GM12878 (cell line): Measurements from ENCODE around the gene CD63. TPM values are rescaled to one million over a fixed set of nuclear protein-coding genes. Genes with fewer than 3 reads are reported as not detected.

Experiments used
- ATAC-seq: fragments of 200-7000 bp; cut with Tn5 transposase; 3 replicates; pipeline ENCODE4 v1.9.1; 2020; ENCODE audit warnings: mild to moderate bottlenecking, moderate library complexity
- BruUV-seq: library from RNA; stranded (reverse); fragments of 400-500 nt; replicated peaks from 2 replicates; lab custom pipeline; 2021; lab: Mats Ljungman, UMichigan
- CTCF ChIA-PET: fragments of 300-600 bp; sonication (Branson Sonifier 250); formaldehyde crosslinking; extraction: SDS; loops from one replicate; lab custom pipeline; 2021; ENCODE audit warnings: inconsistent platforms; lab: Yijun Ruan, JAX
- POLR2A ChIA-PET: fragments of 350-600 bp; formaldehyde crosslinking; extraction: SDS; loops from one replicate; lab custom pipeline; 2021; ENCODE audit warnings: inconsistent platforms; lab: Charles Lee
- RAD21 ChIA-PET: fragments of 300-600 bp; sonication (Branson Sonifier 250); formaldehyde crosslinking; loops from one replicate; lab custom pipeline; 2023; ENCODE audit warnings: antibody characterized with exemption; ENCODE audit not compliant: unreplicated experiment; lab: Charles Lee
- SMC1A ChIA-PET: fragments of 300-600 bp; sonication (Branson Sonifier 250); formaldehyde crosslinking; loops from one replicate; lab custom pipeline; 2023; ENCODE audit not compliant: unreplicated experiment, uncharacterized antibody; lab: Charles Lee
- DNase-seq: peaks from one replicate; pipeline ENCODE4 v3.0.0-alpha.2; 2011; ENCODE audit warnings: low read depth, low spot score
- FAIRE-seq: peaks from 3 replicates; lab custom pipeline; 2011; peaks lifted over from hg19 to GRCh38; lab: Jason Lieb, UNC
- H2AFZ ChIP-seq: 2 replicates; pipeline ENCODE4 v1.6.0; 2011; ENCODE audit warnings: low read depth, low read length, control low read depth; ENCODE audit not compliant: control insufficient read depth
- H3K27ac ChIP-seq: 2 replicates; pipeline ENCODE4 v1.5.1; 2011; ENCODE audit warnings: control low read depth; ENCODE audit not compliant: control insufficient read depth, insufficient read depth
- H3K27me3 ChIP-seq, 2 experiments: replicated peaks in 1 of 2; 2 replicates each; pipeline versions ENCODE4 v1.6.0 to v1.6.1; 2011; ENCODE audit warnings: low read length in 1 of 2; ENCODE audit not compliant: control insufficient read depth in 2 of 2, insufficient read depth in 2 of 2
- H3K36me3 ChIP-seq, 2 experiments: 2 replicates each; pipeline ENCODE4 v1.5.1; 2011; ENCODE audit warnings: low read length in 1 of 2; ENCODE audit not compliant: control insufficient read depth in 2 of 2, insufficient read depth in 2 of 2
- H3K4me1 ChIP-seq: 2 replicates; pipeline ENCODE4 v1.6.1; 2011; ENCODE audit warnings: mild to moderate bottlenecking, low read length, moderate library complexity, mixed read lengths; ENCODE audit not compliant: control insufficient read depth, insufficient read depth
- H3K4me2 ChIP-seq: 2 replicates; pipeline ENCODE4 v1.6.0; 2011; ENCODE audit warnings: control low read depth; ENCODE audit not compliant: control insufficient read depth, insufficient read depth
- H3K4me3 ChIP-seq: fragments of 200-600 bp; sonication (generic); 2 replicates; pipeline ENCODE4 v1.5.1; 2016
- H3K79me2 ChIP-seq: 2 replicates; pipeline ENCODE4 v1.6.0; 2011; ENCODE audit warnings: low read length; ENCODE audit not compliant: control insufficient read depth, insufficient read depth
- H3K9ac ChIP-seq: 2 replicates; pipeline ENCODE4 v1.8.0; 2011; ENCODE audit warnings: low read length, control low read depth, mixed read lengths; ENCODE audit not compliant: control insufficient read depth, insufficient read depth
- H3K9me3 ChIP-seq: replicated peaks from 3 replicates; pipeline ENCODE4 v1.5.1; 2011; ENCODE audit warnings: mild to moderate bottlenecking, low read length; ENCODE audit not compliant: control insufficient read depth, insufficient read depth
- H4K20me1 ChIP-seq: 2 replicates; pipeline ENCODE4 v1.6.0; 2011; ENCODE audit not compliant: control insufficient read depth, insufficient read depth
- BMI1 ChIP-seq: fragments of 450-650 bp; IDR thresholded peaks from 2 replicates; pipeline ENCODE4 v1.6.1; 2016; ENCODE audit warnings: mild to moderate bottlenecking, moderate library complexity, borderline replicate concordance
- CHD1 ChIP-seq: IDR thresholded peaks from 2 replicates; pipeline ENCODE4 v1.6.1; 2012; ENCODE audit warnings: low read depth, low read length, improper control_type of control experiment
- NFIC ChIP-seq: IDR thresholded peaks from 2 replicates; pipeline ENCODE4 v1.6.1; 2012; ENCODE audit warnings: low read depth, mild to moderate bottlenecking, inconsistent platforms, low read length, moderate library complexity
- NFXL1 ChIP-seq: fragments of 450-650 bp; IDR thresholded peaks from 2 replicates; pipeline ENCODE4 v1.6.1; 2017; ENCODE audit warnings: antibody characterized with exemption, mild to moderate bottlenecking, borderline replicate concordance
- RBBP5 ChIP-seq: fragments of 200-600 bp; sonication (generic); conservative IDR thresholded peaks from 2 replicates; pipeline ENCODE4 v1.6.1; 2016
- RCOR1 ChIP-seq: conservative IDR thresholded peaks from 2 replicates; pipeline ENCODE4 v1.6.1; 2012; ENCODE audit warnings: low read depth, low read length, improper control_type of control experiment
- RELA ChIP-seq: fragments of 450-650 bp; IDR thresholded peaks from 2 replicates; pipeline ENCODE4 v1.8.0; 2014; ENCODE audit warnings: borderline replicate concordance; ENCODE audit not compliant: partially characterized antibody
- SIN3A ChIP-seq: IDR thresholded peaks from 2 replicates; pipeline ENCODE4 v1.6.1; 2012; ENCODE audit warnings: low read depth, low read length, improper control_type of control experiment
- SMAD1 ChIP-seq: fragments of 450-650 bp; IDR thresholded peaks from 2 replicates; pipeline ENCODE4 v1.6.1; 2018; ENCODE audit warnings: mild to moderate bottlenecking, low read depth; ENCODE audit not compliant: partially characterized antibody
- TBL1XR1 ChIP-seq: IDR thresholded peaks from 2 replicates; pipeline ENCODE4 v1.6.1; 2012; ENCODE audit warnings: low read depth, low read length, improper control_type of control experiment
- YBX1 ChIP-seq: fragments of 450-650 bp; IDR thresholded peaks from 2 replicates; pipeline ENCODE4 v1.6.1; 2016; ENCODE audit warnings: antibody characterized with exemption
- YY1 ChIP-seq: IDR thresholded peaks from 2 replicates; pipeline ENCODE4 v1.6.1; 2011; ENCODE audit warnings: low read depth, mild to moderate bottlenecking, low read length
- ZNF274 ChIP-seq: IDR thresholded peaks from one replicate; pipeline ENCODE4 v1.8.0; 2011; ENCODE audit not compliant: insufficient read length, insufficient read depth
- WGBS: methylation state at CpG from one replicate; pipeline ENCODE4 v1.1.6; 2016; ENCODE audit warnings: low lambda C conversion rate; ENCODE audit not compliant: insufficient replicate concordance, insufficient coverage; ENCODE audit errors: missing lambda C conversion rate; 5-methylcytosine and 5-hydroxymethylcytosine counted together
- in situ Hi-C: fragments of 300-500 bp; cut with MboI; formaldehyde crosslinking; loops from 9 replicates; pipeline ENCODE4 v1.14.3; 2018; ENCODE audit warnings: mixed read lengths
- intact Hi-C: fragments of 100-400 bp; cut with micrococcal nuclease; formaldehyde crosslinking; loops from one replicate; pipeline ENCODE4 v1.14.2; 2022; ENCODE audit not compliant: unreplicated experiment
- polyA plus RNA-seq, 11 experiments: library from polyadenylated mRNA; depleted of rRNA in 4 of 11; unstranded in 6 of 11; stranded (reverse) in 5 of 11; fragments of >200 nt; fragmentation: Nextera tagmentation in 4 of 11; fragmentation: Illumina TruSeq in 1 of 11; extraction: Ambion mirVana in 4 of 11; extraction: Trizol in 1 of 11; gene quantifications; 1 replicate in 1 of 11; 2 replicates in 10 of 11; pipeline versions ENCODE4 v1.2.1 to v1.2.3, GENCODE V29; 2011 to 2016; ENCODE audit warnings: inconsistent platforms in 2 of 11, missing spikeins in 2 of 11, low read depth in 1 of 11
- total RNA-seq, 4 experiments: library from RNA; depleted of rRNA in 3 of 4; stranded (reverse); fragments of >200 nt in 3 of 4; fragmentation: Illumina TruSeq in 1 of 4; extraction: Trizol in 1 of 4; gene quantifications; 2 replicates each; pipeline versions ENCODE4 v1.2.1 to v1.2.3, GENCODE V29; 2013 to 2021
- TF ChIP-seq, protein P1 (sequence below): fragments of 150-350 bp; IDR thresholded peaks from 2 replicates; pipeline ENCODE4 v1.6.1; 2014; ENCODE audit warnings: mild to moderate bottlenecking, low read depth, low read length
- TF ChIP-seq, protein P2 (sequence below): IDR thresholded peaks from 2 replicates; pipeline ENCODE4 v1.6.1; 2012; ENCODE audit warnings: low read depth, low read length, improper control_type of control experiment
- TF ChIP-seq, protein P3 (sequence below): fragments of 450-650 bp; formaldehyde crosslinking; IDR thresholded peaks from 2 replicates; pipeline ENCODE4 v1.5.0; 2022; ENCODE audit warnings: mild to moderate bottlenecking, missing genetic modification characterization

Gene CD63
- total and polyA plus RNA-seq, 10 of the 15 experiments (the other 5 are each of a cell fraction or from before 2014, with no cell fraction given): 147 to 220 (median 183) TPM

DNA sequence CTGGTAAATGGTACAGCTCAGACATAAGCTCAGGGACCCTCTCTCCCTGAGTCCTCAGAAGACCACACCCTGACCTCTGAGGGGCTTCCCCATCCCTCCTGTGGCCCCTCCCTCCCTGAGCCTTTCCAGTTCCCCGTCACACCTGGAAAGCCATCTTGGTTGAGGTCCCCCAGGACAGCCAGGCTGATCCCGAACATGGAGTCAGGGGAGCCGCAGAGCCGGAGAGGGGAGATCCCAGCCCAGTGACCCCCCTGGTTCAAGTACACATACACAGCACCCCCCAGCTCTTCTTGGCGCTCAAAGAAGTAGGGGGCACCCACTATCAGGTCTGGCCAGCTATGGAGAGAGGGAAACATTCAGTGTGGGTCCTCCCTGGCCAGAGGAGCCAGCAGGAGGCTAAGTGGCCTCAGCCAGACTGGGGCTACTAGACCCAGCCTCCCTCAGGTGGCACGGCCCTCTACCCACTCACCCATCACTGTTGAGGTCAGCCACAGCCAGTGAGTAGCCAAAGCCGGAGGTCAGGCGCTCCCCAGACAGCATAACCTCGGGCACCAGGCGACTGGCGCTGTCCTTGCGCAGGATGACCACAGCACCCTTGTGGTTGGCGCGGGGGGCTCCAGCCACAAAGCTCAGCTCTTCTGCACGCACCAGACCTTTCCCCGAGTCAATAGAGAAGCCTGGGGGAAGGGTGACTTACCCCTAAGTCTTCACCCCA lies 30.4 kb downstream of the CD63 start (continued):
- TF ChIP-seq YY1: no peak
- TF ChIP-seq SMAD1: no peak

DNA sequence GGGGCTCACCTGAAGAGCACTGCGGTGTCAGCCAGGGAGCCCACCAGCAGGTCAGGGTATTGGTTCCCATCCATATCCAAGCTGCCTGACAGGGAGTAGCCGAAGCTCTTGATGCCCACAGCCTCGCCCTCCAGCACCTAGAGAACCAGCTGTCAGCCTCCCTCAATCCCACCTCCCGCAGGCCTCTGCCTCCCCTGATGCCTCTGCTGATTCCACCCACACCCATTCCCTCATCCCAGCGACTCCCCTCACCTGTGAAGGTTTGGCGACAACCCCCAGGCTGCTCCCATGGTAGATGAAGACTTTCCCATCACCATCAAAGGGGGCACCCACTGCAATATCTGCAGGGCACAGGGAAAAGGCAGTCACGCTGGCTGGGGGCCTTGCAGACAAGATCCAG lies 31.1 kb downstream of the CD63 start:
- FAIRE-seq: no peak
- H3K9ac ChIP-seq: no peak overlapping the region
- no peak overlapping the region for H3K4me2 ChIP-seq
- ChIA-PET RAD21 (no interaction called here), CTCF (no interaction called here), SMC1A (no interaction called here), POLR2A (no interaction called here)
- BruUV-seq: no TSS peak
- in situ Hi-C loops (no loop called here), intact Hi-C loops (no loop called here)
- no peaks in the 10 kb centered on the region for H4K20me1 ChIP-seq
- ATAC-seq: no peak
- H3K4me1 ChIP-seq: no peaks in the 10 kb centered on the region
- TF ChIP-seq SIN3A (no peak), TBL1XR1 (no peak), YBX1 (no peak), ZNF274 (no peak), NFIC (no peak), RBBP5 (no peak), RELA (no peak), RCOR1 (no peak), BMI1 (no peak), CHD1 (no peak), NFXL1 (no peak)
- TF ChIP-seq, protein P1, sequence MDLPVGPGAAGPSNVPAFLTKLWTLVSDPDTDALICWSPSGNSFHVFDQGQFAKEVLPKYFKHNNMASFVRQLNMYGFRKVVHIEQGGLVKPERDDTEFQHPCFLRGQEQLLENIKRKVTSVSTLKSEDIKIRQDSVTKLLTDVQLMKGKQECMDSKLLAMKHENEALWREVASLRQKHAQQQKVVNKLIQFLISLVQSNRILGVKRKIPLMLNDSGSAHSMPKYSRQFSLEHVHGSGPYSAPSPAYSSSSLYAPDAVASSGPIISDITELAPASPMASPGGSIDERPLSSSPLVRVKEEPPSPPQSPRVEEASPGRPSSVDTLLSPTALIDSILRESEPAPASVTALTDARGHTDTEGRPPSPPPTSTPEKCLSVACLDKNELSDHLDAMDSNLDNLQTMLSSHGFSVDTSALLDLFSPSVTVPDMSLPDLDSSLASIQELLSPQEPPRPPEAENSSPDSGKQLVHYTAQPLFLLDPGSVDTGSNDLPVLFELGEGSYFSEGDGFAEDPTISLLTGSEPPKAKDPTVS: no peak
- TF ChIP-seq, protein P2, sequence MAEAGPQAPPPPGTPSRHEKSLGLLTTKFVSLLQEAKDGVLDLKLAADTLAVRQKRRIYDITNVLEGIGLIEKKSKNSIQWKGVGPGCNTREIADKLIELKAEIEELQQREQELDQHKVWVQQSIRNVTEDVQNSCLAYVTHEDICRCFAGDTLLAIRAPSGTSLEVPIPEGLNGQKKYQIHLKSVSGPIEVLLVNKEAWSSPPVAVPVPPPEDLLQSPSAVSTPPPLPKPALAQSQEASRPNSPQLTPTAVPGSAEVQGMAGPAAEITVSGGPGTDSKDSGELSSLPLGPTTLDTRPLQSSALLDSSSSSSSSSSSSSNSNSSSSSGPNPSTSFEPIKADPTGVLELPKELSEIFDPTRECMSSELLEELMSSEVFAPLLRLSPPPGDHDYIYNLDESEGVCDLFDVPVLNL: no peak
- TF ChIP-seq, protein P3, sequence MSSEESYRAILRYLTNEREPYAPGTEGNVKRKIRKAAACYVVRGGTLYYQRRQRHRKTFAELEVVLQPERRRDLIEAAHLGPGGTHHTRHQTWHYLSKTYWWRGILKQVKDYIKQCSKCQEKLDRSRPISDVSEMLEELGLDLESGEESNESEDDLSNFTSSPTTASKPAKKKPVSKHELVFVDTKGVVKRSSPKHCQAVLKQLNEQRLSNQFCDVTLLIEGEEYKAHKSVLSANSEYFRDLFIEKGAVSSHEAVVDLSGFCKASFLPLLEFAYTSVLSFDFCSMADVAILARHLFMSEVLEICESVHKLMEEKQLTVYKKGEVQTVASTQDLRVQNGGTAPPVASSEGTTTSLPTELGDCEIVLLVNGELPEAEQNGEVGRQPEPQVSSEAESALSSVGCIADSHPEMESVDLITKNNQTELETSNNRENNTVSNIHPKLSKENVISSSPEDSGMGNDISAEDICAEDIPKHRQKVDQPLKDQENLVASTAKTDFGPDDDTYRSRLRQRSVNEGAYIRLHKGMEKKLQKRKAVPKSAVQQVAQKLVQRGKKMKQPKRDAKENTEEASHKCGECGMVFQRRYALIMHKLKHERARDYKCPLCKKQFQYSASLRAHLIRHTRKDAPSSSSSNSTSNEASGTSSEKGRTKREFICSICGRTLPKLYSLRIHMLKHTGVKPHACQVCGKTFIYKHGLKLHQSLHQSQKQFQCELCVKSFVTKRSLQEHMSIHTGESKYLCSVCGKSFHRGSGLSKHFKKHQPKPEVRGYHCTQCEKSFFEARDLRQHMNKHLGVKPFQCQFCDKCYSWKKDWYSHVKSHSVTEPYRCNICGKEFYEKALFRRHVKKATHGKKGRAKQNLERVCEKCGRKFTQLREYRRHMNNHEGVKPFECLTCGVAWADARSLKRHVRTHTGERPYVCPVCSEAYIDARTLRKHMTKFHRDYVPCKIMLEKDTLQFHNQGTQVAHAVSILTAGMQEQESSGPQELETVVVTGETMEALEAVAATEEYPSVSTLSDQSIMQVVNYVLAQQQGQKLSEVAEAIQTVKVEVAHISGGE (CRISPR knock-in tag): no peak
- H3K27me3 ChIP-seq: no peaks in the 10 kb centered on the region
- no peaks in the 10 kb centered on the region for H3K9me3 ChIP-seq
- 19% methylated on average over 7 of the region's 7 CpGs for WGBS
- no peak overlapping the region for H3K27ac ChIP-seq
- DNase-seq: no peak
- no peaks in the 10 kb centered on the region for H3K36me3 ChIP-seq
- H3K4me3 ChIP-seq: no peak overlapping the region
- H2AFZ ChIP-seq: no peak overlapping the region
- no peaks in the 10 kb centered on the region for H3K79me2 ChIP-seq
